Measurements from ENCODE around the gene TSPAN9. TPM values are rescaled to one million over a fixed set of nuclear protein-coding genes. Genes with fewer than 3 reads are reported as not detected.
A peak's percentile ranks its signal among the peaks of the same experiment; 100 is the strongest.

The TSPAN9 gene
- total RNA-seq, 1 donor from 2014 or later: 114 TPM

DNA sequence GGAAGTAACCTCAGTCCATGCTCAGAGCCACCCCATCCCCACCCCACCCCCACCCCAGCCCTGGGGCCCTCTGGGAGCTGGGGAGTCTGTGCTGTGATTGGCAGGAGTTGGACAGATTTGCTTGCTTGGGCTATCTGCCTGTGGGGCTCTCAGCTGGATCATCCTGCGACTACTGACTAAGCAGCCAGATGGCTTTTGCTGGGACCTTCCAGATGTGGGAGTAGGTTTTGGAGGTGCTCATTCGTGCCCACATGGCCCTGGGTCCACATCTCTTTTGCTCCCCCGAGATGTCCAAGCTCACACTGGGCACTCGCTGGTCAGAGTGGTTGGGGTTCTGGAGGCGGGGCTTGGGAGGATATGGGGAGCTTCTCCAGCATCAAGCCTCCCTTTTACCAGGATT is 138.9 kb downstream of the TSPAN9 start:
- Mint-ChIP-seq H3K9me3 (ENCODE audit: unreplicated experiment) (no peaks in the 10 kb centered on the region), H3K27ac (ENCODE audit: unreplicated experiment) (no peak overlapping the region), H3K27me3 (ENCODE audit: unreplicated experiment) (no peaks in the 10 kb centered on the region), H3K4me1 (ENCODE audit: unreplicated experiment) (peaks cover 57% of the 10 kb centered on the region), H3K36me3 (ENCODE audit: unreplicated experiment) (peaks cover 12% of the 10 kb centered on the region), H3K4me3 (ENCODE audit: unreplicated experiment) (no peak overlapping the region)
- TF ChIP-seq, protein P1, sequence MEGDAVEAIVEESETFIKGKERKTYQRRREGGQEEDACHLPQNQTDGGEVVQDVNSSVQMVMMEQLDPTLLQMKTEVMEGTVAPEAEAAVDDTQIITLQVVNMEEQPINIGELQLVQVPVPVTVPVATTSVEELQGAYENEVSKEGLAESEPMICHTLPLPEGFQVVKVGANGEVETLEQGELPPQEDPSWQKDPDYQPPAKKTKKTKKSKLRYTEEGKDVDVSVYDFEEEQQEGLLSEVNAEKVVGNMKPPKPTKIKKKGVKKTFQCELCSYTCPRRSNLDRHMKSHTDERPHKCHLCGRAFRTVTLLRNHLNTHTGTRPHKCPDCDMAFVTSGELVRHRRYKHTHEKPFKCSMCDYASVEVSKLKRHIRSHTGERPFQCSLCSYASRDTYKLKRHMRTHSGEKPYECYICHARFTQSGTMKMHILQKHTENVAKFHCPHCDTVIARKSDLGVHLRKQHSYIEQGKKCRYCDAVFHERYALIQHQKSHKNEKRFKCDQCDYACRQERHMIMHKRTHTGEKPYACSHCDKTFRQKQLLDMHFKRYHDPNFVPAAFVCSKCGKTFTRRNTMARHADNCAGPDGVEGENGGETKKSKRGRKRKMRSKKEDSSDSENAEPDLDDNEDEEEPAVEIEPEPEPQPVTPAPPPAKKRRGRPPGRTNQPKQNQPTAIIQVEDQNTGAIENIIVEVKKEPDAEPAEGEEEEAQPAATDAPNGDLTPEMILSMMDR (IDR thresholded peaks at IDR 0.05): no peak
- DNase-seq (ENCODE audit: extremely low spot score, unreplicated experiment): no peak

DNA sequence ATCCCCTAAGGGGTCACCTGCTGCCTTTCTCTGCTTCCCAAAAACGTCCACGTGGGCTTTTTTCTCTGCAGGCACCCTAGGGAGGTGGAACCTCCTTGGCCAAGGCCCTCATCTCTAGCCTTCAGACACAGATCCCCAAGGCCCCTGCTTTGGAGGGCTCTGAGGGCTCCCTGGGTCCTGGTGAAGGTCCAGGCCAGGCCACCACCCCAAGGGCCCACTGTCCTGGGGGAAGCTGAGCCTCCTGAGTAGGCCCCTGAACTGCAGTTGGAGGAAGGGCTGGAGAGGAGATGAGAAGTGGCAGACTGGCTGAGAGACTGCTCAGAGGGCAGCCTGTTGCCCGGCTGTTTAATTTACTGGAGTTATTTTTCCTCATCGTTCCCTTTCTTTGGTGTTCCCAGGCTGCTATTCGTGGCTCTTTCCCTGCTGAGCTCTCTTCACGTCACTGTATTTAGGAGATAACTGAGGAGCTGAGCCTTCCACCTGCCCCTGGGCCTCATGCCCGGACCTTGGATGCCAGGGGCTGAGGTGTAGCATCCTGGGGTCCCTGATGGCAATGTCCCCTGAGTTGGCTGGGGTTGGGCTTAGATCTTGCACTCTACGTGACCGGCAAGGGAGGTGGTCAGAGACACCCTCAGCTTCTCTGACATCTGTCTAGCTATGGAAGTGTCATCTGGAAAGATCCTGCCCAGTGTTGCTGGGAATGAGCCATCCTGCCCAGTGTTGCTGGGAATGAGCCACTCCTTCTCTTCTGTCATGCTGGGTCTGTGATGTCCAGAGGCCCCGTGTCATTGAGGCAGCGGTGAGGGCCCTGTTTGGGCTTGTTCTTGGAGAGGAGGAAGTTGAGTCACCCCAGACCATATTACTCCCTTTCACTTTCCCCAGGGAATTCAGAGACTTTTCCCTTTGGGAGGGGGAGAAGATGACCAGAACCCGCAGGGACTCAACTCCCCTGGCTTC is 139.8 kb downstream of the TSPAN9 start:
- Mint-ChIP-seq H3K27ac (ENCODE audit: unreplicated experiment) (peak overlapping the region; percentile 83), H3K4me3 (ENCODE audit: unreplicated experiment) (no peak overlapping the region), H3K9me3 (ENCODE audit: unreplicated experiment) (no peaks in the 10 kb centered on the region), H3K36me3 (ENCODE audit: unreplicated experiment) (peaks cover 12% of the 10 kb centered on the region), H3K4me1 (ENCODE audit: unreplicated experiment) (peaks cover 57% of the 10 kb centered on the region), H3K27me3 (ENCODE audit: unreplicated experiment) (no peaks in the 10 kb centered on the region)
- no peak for DNase-seq (ENCODE audit: extremely low spot score, unreplicated experiment)
- TF ChIP-seq, protein P1 (IDR thresholded peaks at IDR 0.05): no peak

DNA sequence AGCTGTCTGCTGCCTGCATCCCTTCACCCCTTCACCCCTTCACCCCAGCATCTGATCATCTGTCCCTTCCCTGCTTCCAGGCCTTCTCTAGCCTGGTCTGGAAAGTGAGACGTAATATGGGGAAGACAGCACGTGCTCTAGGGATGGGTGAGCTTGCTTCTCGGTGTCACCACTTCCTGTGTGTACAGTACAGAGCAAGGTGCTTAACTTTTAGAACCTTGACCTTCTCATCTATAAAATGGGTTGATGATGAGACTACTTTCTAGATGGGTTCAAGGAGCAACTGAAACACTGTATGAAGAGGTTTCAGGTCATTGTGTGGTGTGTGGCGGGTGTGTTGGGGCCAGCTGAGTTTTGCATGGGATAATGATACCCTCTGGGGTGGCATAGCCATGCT is 140.5 kb downstream of the TSPAN9 start:
- Mint-ChIP-seq H3K27ac (ENCODE audit: unreplicated experiment) (peak overlapping the region; percentile 83), H3K4me3 (ENCODE audit: unreplicated experiment) (no peak overlapping the region), H3K36me3 (ENCODE audit: unreplicated experiment) (peaks cover 12% of the 10 kb centered on the region), H3K4me1 (ENCODE audit: unreplicated experiment) (peaks cover 57% of the 10 kb centered on the region), H3K9me3 (ENCODE audit: unreplicated experiment) (no peaks in the 10 kb centered on the region), H3K27me3 (ENCODE audit: unreplicated experiment) (no peaks in the 10 kb centered on the region)
- no peak for DNase-seq (ENCODE audit: extremely low spot score, unreplicated experiment)
- TF ChIP-seq, protein P1 (IDR thresholded peaks at IDR 0.05): no peak

DNA sequence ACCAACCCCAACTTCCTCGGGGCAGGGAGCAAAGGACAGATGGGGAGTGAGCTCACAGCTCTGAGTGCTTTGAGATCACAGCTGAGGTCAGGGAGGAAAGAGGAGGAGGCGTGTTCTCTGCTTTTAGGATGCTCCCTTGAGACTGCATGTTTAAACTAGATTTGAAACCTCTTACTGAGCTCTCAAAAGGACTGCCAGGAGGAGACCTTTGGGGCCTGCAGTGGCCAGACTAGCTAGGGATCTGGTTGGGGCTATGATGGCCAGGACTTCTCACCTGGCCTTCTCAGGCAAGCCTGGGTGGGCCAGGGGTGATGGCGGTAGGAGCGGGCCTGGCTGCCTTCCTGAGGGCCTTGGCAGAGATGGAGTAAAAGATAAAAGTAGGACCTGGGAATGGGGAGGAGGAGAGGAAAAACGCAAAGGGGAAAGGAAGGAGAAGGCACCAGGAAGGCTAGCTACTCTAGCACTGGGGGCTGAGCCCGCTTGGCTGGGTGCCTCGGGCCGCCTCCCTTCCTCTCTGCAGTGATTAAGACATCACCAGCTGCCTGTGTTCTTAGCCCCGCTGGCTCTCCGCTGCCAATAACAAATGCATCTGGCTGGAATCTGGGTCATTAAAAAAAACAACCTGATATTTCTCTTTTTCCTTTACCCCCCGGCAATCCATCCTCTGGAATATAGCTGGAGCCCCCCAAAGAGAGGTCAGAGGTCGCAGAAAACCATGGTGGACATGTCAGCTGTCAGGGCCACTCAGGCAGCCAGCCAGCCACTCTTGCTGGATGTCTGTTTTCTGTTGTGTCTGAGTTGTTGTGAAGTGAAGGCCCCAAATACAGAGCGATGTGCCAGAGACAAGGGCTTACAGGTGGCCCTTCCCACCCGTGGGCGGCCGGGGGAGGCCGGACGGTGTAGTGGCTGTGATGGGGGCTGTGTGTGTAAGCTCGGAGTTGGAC is 141.3 kb downstream of the TSPAN9 start:
- Mint-ChIP-seq H3K27ac (ENCODE audit: unreplicated experiment) (peak overlapping the region; percentile 83), H3K9me3 (ENCODE audit: unreplicated experiment) (no peaks in the 10 kb centered on the region), H3K36me3 (ENCODE audit: unreplicated experiment) (peaks cover 12% of the 10 kb centered on the region), H3K27me3 (ENCODE audit: unreplicated experiment) (no peaks in the 10 kb centered on the region), H3K4me3 (ENCODE audit: unreplicated experiment) (peak overlapping the region; percentile 7), H3K4me1 (ENCODE audit: unreplicated experiment) (peaks cover 57% of the 10 kb centered on the region)
- DNase-seq (ENCODE audit: extremely low spot score, unreplicated experiment): no peak
- TF ChIP-seq, protein P1 (IDR thresholded peaks at IDR 0.05): peak; percentile 6
